Tibial artery (tissue), 4 donors: Measurements from ENCODE around the gene UFSP2.
A peak's percentile ranks its signal among the peaks of the same experiment; 100 is the strongest.

Experiments used
- DNase-seq, 2 donors: peaks; one replicate each; pipeline ENCODE4 v3.0.0-alpha.2; 2019
- H3K27ac ChIP-seq, 2 donors: fragments of 200-600 bp; sonication (generic) in 1 of 2; 1 replicate in 1 of 2; 2 replicates in 1 of 2; pipeline ENCODE4 v1.5.1; 2018 to 2019; ENCODE audit warnings: mild to moderate bottlenecking in 1 of 2
- H3K27me3 ChIP-seq, 2 donors: fragments of 200-600 bp; sonication (generic) in 1 of 2; one replicate each; pipeline versions ENCODE4 v1.5.1 to v1.6.0; 2016 to 2019
- H3K36me3 ChIP-seq, 3 donors: fragments of 200-600 bp; sonication (generic) in 2 of 3; one replicate each; pipeline ENCODE4 v1.5.1; 2016 to 2019; ENCODE audit warnings: mild to moderate bottlenecking in 2 of 3
- H3K4me1 ChIP-seq, 4 donors: fragments of 200-600 bp; sonication (generic) in 2 of 4; 1 replicate in 3 of 4; 2 replicates in 1 of 4; pipeline ENCODE4 v1.5.1; 2016 to 2019
- H3K4me3 ChIP-seq, 2 donors: fragments of 200-600 bp; sonication (generic) in 1 of 2; 1 replicate in 1 of 2; 2 replicates in 1 of 2; pipeline ENCODE4 v1.5.1; 2018 to 2019; ENCODE audit warnings: mild to moderate bottlenecking in 2 of 2
- H3K9me3 ChIP-seq, 3 donors: fragments of 200-600 bp; sonication (generic) in 1 of 3; one replicate each; pipeline ENCODE4 v1.5.1; 2016 to 2019
- CTCF ChIP-seq, 2 experiments: fragments of 200-600 bp in 1 of 2; fragments of 450-650 bp in 1 of 2; IDR thresholded peaks; one replicate each; pipeline ENCODE4 v1.5.1; 2017 to 2019; ENCODE audit warnings: antibody characterized with exemption in 2 of 2, mild to moderate bottlenecking in 1 of 2, moderate library complexity in 1 of 2
- intact Hi-C: fragments of 100-400 bp; cut with DNase I; formaldehyde crosslinking; loops from one replicate; pipeline ENCODE4 v1.15.0; 2023; ENCODE audit warnings: low total_unique reads

The UFSP2 gene

DNA sequence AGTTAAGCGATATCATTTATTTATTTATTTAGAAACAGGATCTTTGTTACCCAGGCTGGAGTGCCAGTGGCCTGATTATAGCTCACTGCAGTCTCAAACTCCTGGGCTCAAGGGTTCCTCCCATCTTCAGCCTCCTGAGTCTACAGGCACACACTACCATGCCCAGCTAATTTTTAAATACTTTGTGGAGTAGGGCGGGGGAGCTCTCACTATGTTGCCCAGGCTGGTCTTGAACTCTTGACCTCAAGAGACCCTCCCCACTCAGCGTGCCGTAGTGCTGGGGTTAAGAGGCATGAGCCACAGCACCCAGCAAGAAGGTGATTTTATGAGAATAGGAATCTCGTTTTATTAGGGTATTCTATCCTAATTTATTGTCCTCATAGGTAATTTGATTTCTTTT lies 3.9 kb upstream of the UFSP2 start:
- Histone ChIP-seq H3K27me3 (no peaks in the 10 kb centered on the region), H3K4me1 (peaks cover 0 to 4% (median 3%) of the 10 kb centered on the region in 4 donors), H3K9me3 (no peaks in the 10 kb centered on the region), H3K36me3 (no peaks in the 10 kb centered on the region), H3K4me3 (no peak overlapping the region), H3K27ac (no peak overlapping the region)
- no peak for TF ChIP-seq CTCF (IDR thresholded peaks at IDR 0.05)
- DNase-seq = no peak
- intact Hi-C loops = no loop called here

DNA sequence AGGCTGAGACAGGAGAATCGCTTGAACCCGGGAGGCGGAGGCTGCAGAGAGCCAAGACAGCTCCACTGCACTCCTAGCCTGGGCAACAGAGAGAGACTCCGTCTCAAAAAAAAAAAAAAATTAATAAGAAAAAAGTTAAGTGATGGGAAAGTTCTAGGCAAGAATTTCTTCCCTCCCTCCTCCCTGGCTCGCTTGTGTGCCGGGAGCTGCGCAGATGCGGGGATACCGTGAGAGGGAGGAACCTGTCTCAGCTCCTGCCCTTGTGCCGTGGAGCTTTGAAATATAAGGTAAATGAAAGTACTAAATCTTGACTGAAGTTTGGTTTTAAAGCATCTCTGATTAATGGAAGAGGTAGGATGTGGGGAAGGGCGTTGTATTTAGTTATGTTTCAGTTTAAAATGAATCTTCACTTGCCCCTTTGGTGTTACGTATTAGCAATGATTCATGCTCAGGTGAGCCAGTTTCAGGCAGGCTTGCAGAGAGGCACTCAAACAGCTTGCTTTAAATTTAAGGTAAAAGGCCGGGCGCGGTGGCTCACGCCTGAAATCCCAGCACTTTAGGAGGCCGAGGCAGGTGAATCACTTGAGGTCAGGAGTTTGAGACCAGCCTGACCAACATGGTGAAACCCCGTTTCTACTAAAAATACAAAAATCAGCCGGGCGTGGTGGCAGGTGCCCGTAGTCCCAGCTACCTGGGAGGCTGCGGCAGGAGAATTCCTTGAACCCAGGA lies 1.4 kb upstream of the UFSP2 start:
- Histone ChIP-seq H3K4me3 (no peak overlapping the region), H3K9me3 (no peaks in the 10 kb centered on the region), H3K36me3 (no peaks in the 10 kb centered on the region), H3K27ac (no peak overlapping the region), H3K27me3 (no peaks in the 10 kb centered on the region), H3K4me1 (peaks cover 0 to 25% (median 11%) of the 10 kb centered on the region in 4 donors)
- DNase-seq = no peak
- intact Hi-C loops = no loop called here
- TF ChIP-seq CTCF (IDR thresholded peaks at IDR 0.05) = no peak

GRCh38 chr4:185424905-185425646 lies 688 bp downstream of the UFSP2 start:
- H3K4me1 ChIP-seq = peaks cover 0 to 40% (median 11%) of the 10 kb centered on the region in 4 donors
- no peaks in the 10 kb centered on the region for H3K9me3 ChIP-seq
- H3K36me3 ChIP-seq = peaks cover 0 to 8% (median 0%) of the 10 kb centered on the region in 3 donors
- peak overlapping the region; percentile 70 to 77 for H3K4me3 ChIP-seq
- H3K27ac ChIP-seq = peak overlapping the region; percentile 93 to 95
- TF ChIP-seq CTCF (IDR thresholded peaks at IDR 0.05) = no peak
- H3K27me3 ChIP-seq = no peaks in the 10 kb centered on the region
- intact Hi-C loops = no loop called here
- no peak for DNase-seq

DNA sequence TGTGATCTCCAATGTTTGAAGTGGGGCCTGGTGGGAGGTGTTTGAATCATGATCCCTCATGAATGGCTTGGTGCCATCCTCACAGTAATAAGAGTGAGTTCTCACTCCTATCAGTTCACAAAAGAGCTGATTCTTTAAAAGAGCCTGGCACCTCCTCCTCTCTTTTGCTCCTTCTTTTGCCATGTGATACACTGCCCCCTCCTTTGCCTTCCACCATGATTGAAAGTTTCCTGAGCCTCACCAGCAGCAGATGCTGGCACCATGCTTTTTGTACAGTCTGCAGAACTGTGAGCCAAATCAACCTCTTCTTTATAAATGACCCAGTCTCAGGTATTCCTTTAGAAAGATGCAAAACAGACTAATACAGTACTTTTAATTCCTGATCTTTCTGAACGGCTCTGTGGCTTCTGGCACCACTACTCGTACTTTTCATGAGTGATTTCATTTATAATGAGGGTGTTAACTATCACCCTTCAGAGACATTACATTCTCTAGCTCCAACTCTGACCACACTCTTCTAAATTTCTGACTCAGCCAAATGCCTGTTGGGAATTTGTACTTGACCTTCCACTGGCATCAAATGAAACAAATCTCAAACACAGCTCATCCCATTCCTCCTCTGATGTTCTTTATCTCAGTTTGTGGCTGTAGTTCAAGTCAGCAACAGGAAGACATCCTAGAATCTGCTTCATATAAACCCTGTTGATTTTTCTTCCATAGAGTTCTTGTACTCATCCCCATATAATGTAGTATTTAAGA lies 4.2 kb downstream of the UFSP2 start:
- intact Hi-C loops = no loop called here
- DNase-seq = no peak
- peaks cover 18 to 22% (median 21%) of the 10 kb centered on the region in 3 donors for H3K36me3 ChIP-seq
- H3K27me3 ChIP-seq = no peaks in the 10 kb centered on the region
- H3K4me1 ChIP-seq = peaks cover 0 to 39% (median 10%) of the 10 kb centered on the region in 4 donors
- no peak for TF ChIP-seq CTCF (IDR thresholded peaks at IDR 0.05)
- H3K9me3 ChIP-seq = no peaks in the 10 kb centered on the region
- no peak overlapping the region for H3K27ac ChIP-seq
- H3K4me3 ChIP-seq = no peak overlapping the region

DNA sequence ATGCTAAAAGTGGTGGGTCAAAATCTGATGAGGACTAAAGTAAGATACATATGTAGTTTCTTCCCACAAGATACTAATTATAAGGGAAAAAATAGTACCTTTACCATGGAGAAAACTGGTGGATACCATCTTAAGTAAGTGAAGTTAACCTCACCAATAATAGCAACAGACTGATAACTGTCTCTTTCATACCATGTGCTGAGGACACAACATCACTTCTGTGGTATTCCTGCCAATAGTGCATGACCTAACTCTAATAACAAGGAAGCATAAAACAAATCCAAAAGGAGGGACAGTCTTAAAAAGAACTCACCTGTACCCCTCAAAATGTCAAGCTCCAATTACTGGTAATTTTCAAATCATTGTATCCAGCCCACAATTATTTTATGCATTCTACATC lies 8.8 kb downstream of the UFSP2 start:
- DNase-seq = no peak
- intact Hi-C loops = no loop called here
- Histone ChIP-seq H3K36me3 (peaks cover 21 to 64% (median 63%) of the 10 kb centered on the region in 3 donors), H3K27me3 (no peaks in the 10 kb centered on the region), H3K9me3 (no peaks in the 10 kb centered on the region), H3K4me3 (no peak overlapping the region), H3K4me1 (peaks cover 0 to 19% (median 0%) of the 10 kb centered on the region in 4 donors), H3K27ac (no peak overlapping the region)
- no peak for TF ChIP-seq CTCF (IDR thresholded peaks at IDR 0.05)
